K562 (cell line): Measurements from ENCODE around the gene TECTA. TPM values are rescaled to one million over a fixed set of nuclear protein-coding genes. Genes with fewer than 3 reads are reported as not detected.

Source experiments
- ATAC-seq: fragments of 200-7000 bp; cut with Tn5 transposase; 3 replicates; pipeline ENCODE4 v1.9.1; 2020; ENCODE audit warnings: moderate library complexity
- BruUV-seq: library from RNA; stranded (reverse); fragments of 400-500 nt; replicated peaks from 2 replicates; lab custom pipeline; 2021; lab: Mats Ljungman, UMichigan
- CTCF ChIA-PET: fragments of 300-600 bp; formaldehyde crosslinking; extraction: SDS; loops from one replicate; lab custom pipeline; 2021; ENCODE audit warnings: low intra/inter-chr PET ratio; lab: Yijun Ruan, JAX
- POLR2A ChIA-PET: fragments of 300-600, 350-650 bp; sonication (Branson Sonifier 250); formaldehyde crosslinking; extraction: SDS; loops from one replicate; lab custom pipeline; 2021; ENCODE audit warnings: antibody characterized with exemption, inconsistent platforms; lab: Yijun Ruan, JAX
- DNase-seq, 4 experiments: peaks; one replicate each; pipeline versions ENCODE4 v3.0.0 to v3.0.0-alpha.2; 2011 to 2018; ENCODE audit warnings: low spot score in 3 of 4, mixed read lengths in 3 of 4; ENCODE audit errors: extremely low read depth in 1 of 4
- FAIRE-seq: peaks from 2 replicates; lab custom pipeline; 2011; peaks lifted over from hg19 to GRCh38; lab: Jason Lieb, UNC
- H2AFZ ChIP-seq: 2 replicates; pipeline ENCODE4 v1.6.0; 2011; ENCODE audit warnings: low read depth, low read length, control low read depth, inconsistent platforms
- H3K27ac ChIP-seq: fragments of 200-600 bp; 3 replicates; pipeline ENCODE4 v1.8.0; 2011; ENCODE audit warnings: low read depth, mild to moderate bottlenecking, control low read depth, inconsistent platforms, low read length, moderate library complexity, mixed read lengths; ENCODE audit errors: extremely low read depth
- H3K27me3 ChIP-seq, 2 experiments: fragments of 300-600 bp in 1 of 2; 2 replicates in 1 of 2; 3 replicates in 1 of 2; pipeline versions ENCODE4 v1.6.0 to v1.8.0; 2011; ENCODE audit warnings: inconsistent platforms in 2 of 2, low read length in 2 of 2, mild to moderate bottlenecking in 1 of 2, mixed read lengths in 1 of 2, moderate library complexity in 1 of 2; ENCODE audit not compliant: control insufficient read depth in 2 of 2, insufficient read depth in 2 of 2
- H3K36me3 ChIP-seq: fragments of 300-600 bp; 3 replicates; pipeline ENCODE4 v1.8.0; 2011; ENCODE audit warnings: mild to moderate bottlenecking, low read length, inconsistent platforms; ENCODE audit not compliant: control insufficient read depth, insufficient read depth
- H3K4me1 ChIP-seq, 2 experiments: fragments of 200-600 bp in 1 of 2; replicated peaks in 1 of 2; 2 replicates in 1 of 2; 3 replicates in 1 of 2; pipeline versions ENCODE4 v1.5.1 to v1.8.0; 2011; ENCODE audit warnings: inconsistent platforms in 2 of 2, low read length in 2 of 2, mild to moderate bottlenecking in 1 of 2, mixed read lengths in 1 of 2, moderate library complexity in 1 of 2; ENCODE audit not compliant: control insufficient read depth in 2 of 2, insufficient read depth in 2 of 2
- H3K4me2 ChIP-seq: 2 replicates; pipeline ENCODE4 v1.6.1; 2011; ENCODE audit warnings: low read length, control low read depth, inconsistent platforms, mixed read lengths; ENCODE audit not compliant: insufficient read depth
- H3K4me3 ChIP-seq: fragments of 200-600 bp; sonication (generic), shearing (Covaris generic); 2 replicates; pipeline ENCODE4 v1.5.1; 2016; ENCODE audit warnings: control low read depth, inconsistent platforms
- H3K79me2 ChIP-seq: fragments of 200-600 bp; 3 replicates; pipeline ENCODE4 v1.8.0; 2011; ENCODE audit warnings: low read length, inconsistent platforms; ENCODE audit not compliant: control insufficient read depth, insufficient read depth
- H3K9ac ChIP-seq, 2 experiments: 2 replicates each; pipeline versions ENCODE4 v1.6.0 to v1.6.1; 2011; ENCODE audit warnings: low read depth in 2 of 2, low read length in 2 of 2, control low read depth in 1 of 2, inconsistent platforms in 1 of 2, mild to moderate bottlenecking in 1 of 2, mixed read lengths in 1 of 2; ENCODE audit not compliant: insufficient read depth in 1 of 2
- H3K9me1 ChIP-seq: one replicate; pipeline ENCODE4 v1.6.0; 2011; ENCODE audit warnings: inconsistent platforms, mild to moderate bottlenecking, low read length, moderate library complexity; ENCODE audit not compliant: control insufficient read depth, insufficient read depth
- H3K9me3 ChIP-seq: replicated peaks from 2 replicates; pipeline ENCODE4 v1.5.1; 2011; ENCODE audit warnings: low read depth, low read length, inconsistent platforms; ENCODE audit not compliant: control insufficient read depth, insufficient read depth
- H4K20me1 ChIP-seq: replicated peaks from 2 replicates; pipeline ENCODE4 v1.6.1; 2011; ENCODE audit warnings: low read length, inconsistent platforms, mixed read lengths; ENCODE audit not compliant: control insufficient read depth, insufficient read depth
- BRCA1 ChIP-seq, 2 experiments: fragments of 450-650 bp in 1 of 2; sonication (generic) in 1 of 2; formaldehyde crosslinking in 1 of 2; IDR thresholded peaks; 2 replicates each; pipeline versions ENCODE4 v1.5.0 to v1.6.1; 2017 to 2020; ENCODE audit warnings: mild to moderate bottlenecking in 1 of 2, missing genetic modification reagents in 1 of 2
- C11orf30 ChIP-seq: fragments of 450-650 bp; IDR thresholded peaks from 2 replicates; pipeline ENCODE4 v1.6.1; 2016; ENCODE audit warnings: low read depth, mild to moderate bottlenecking
- DEAF1 ChIP-seq: fragments of 450-650 bp; formaldehyde crosslinking; IDR thresholded peaks from 2 replicates; pipeline ENCODE4 v1.4.0; 2020; ENCODE audit warnings: mild to moderate bottlenecking, moderate library complexity
- E2F3 ChIP-seq: fragments of 250-450 bp; sonication (Bioruptor Pico); IDR thresholded peaks from 2 replicates; pipeline ENCODE4 v1.4.0; 2020; ENCODE audit warnings: mild to moderate bottlenecking
- EP400 ChIP-seq: fragments of 450-650 bp; IDR thresholded peaks from 2 replicates; pipeline ENCODE4 v1.6.1; 2017; ENCODE audit warnings: antibody characterized with exemption, mild to moderate bottlenecking, moderate library complexity
- ID3 ChIP-seq, 2 experiments: fragments of 250-450 bp in 1 of 2; fragments of 450-650 bp in 1 of 2; sonication (Bioruptor Pico) in 1 of 2; IDR thresholded peaks; 2 replicates each; pipeline versions ENCODE4 v1.6.1 to v1.8.0; 2016 to 2021; ENCODE audit warnings: mild to moderate bottlenecking in 2 of 2, moderate library complexity in 2 of 2, missing compliant biosample characterization in 1 of 2, missing genetic modification characterization in 1 of 2
- MAFF ChIP-seq: IDR thresholded peaks from 2 replicates; pipeline ENCODE4 v1.6.1; 2012; ENCODE audit warnings: low read length, improper control_type of control experiment
- MAFG ChIP-seq: fragments of 450-650 bp; conservative IDR thresholded peaks from 2 replicates; pipeline ENCODE4 v1.6.1; 2016; ENCODE audit warnings: missing genetic modification characterization, missing compliant biosample characterization
- MAFK ChIP-seq: IDR thresholded peaks from 2 replicates; pipeline ENCODE4 v1.6.1; 2011; ENCODE audit warnings: low read length, improper control_type of control experiment
- NBN ChIP-seq: fragments of 450-650 bp; IDR thresholded peaks from 2 replicates; pipeline ENCODE4 v1.6.1; 2016; ENCODE audit warnings: low read depth, mild to moderate bottlenecking
- NR3C1 ChIP-seq: sonication (generic); formaldehyde crosslinking; IDR thresholded peaks from 2 replicates; pipeline ENCODE4 v1.8.1; 2022; ENCODE audit warnings: missing genetic modification reagents
- SPI1 ChIP-seq: IDR thresholded peaks from 2 replicates; pipeline ENCODE4 v1.6.1; 2011; ENCODE audit warnings: low read depth, low read length, control low read depth, borderline replicate concordance
- TFAM ChIP-seq: fragments of 250-450 bp; sonication (Bioruptor Pico); conservative IDR thresholded peaks from 2 replicates; pipeline ENCODE4 v1.5.0; 2021; ENCODE audit warnings: mild to moderate bottlenecking, moderate library complexity
- ZBTB1 ChIP-seq: sonication (generic); formaldehyde crosslinking; IDR thresholded peaks from 2 replicates; pipeline ENCODE4 v1.8.1; 2023; ENCODE audit warnings: missing genetic modification reagents, low read depth, mild to moderate bottlenecking, borderline replicate concordance
- ZNF277 ChIP-seq: fragments of 250-450 bp; sonication (Bioruptor Pico); IDR thresholded peaks from 2 replicates; pipeline ENCODE4 v1.8.0; 2022; ENCODE audit warnings: inconsistent platforms, mild to moderate bottlenecking, moderate library complexity, borderline replicate concordance
- ZNF316 ChIP-seq: fragments of 450-650 bp; IDR thresholded peaks from 2 replicates; pipeline ENCODE4 v1.6.1; 2016
- WGBS: fragments of 100-300 bp; shearing (Covaris generic); methylation state at CpG from one replicate; pipeline ENCODE4 v1.1.6; 2016; ENCODE audit warnings: low coverage, mixed read lengths; ENCODE audit not compliant: insufficient coverage; ENCODE audit errors: missing lambda C conversion rate; 5-methylcytosine and 5-hydroxymethylcytosine counted together
- in situ Hi-C: fragments of 300-500 bp; cut with MboI; formaldehyde crosslinking; loops from 4 replicates; pipeline ENCODE4 v1.15.0; 2018; ENCODE audit warnings: inconsistent platforms, mixed read lengths
- intact Hi-C: fragments of 100-400 bp; cut with micrococcal nuclease; formaldehyde crosslinking; loops from 2 replicates; pipeline ENCODE4 v1.14.2; 2022
- polyA plus RNA-seq, 8 experiments: library from polyadenylated mRNA; depleted of rRNA in 4 of 8; stranded (reverse) in 5 of 8; unstranded in 3 of 8; fragments of >200 nt; fragmentation: Nextera tagmentation in 2 of 8; fragmentation: Illumina TruSeq in 1 of 8; extraction: Ambion mirVana in 2 of 8; extraction: Trizol in 1 of 8; gene quantifications; 2 replicates each; pipeline versions ENCODE4 v1.2.1 to v1.2.3, GENCODE V29; 2011 to 2014; ENCODE audit warnings: inconsistent platforms in 1 of 8, missing spikeins in 1 of 8
- total RNA-seq, 7 experiments: library from RNA; depleted of rRNA in 6 of 7; stranded (reverse); fragments of >200 nt in 6 of 7; fragmentation: Illumina TruSeq in 2 of 7; extraction: Trizol in 2 of 7; gene quantifications; 2 replicates each; pipeline versions ENCODE4 v1.2.1 to v1.2.3, GENCODE V29; 2011 to 2021; ENCODE audit warnings: low replicate concordance in 1 of 7

TECTA gene
- total and polyA plus RNA-seq, 9 of the 15 experiments (the other 6 are each of a cell fraction or from before 2014, with no cell fraction given) = under 0.01 to 0.04 (median 0.03) TPM; not detected in 5

GRCh38 chr11:121081321-121081720, 19.7 kb upstream of the TECTA start:
- CTCF ChIA-PET = no interaction called here
- no peak for FAIRE-seq

GRCh38 chr11:121082219-121082618, 18.8 kb upstream of the TECTA start:
- H3K9me3 ChIP-seq = no peaks in the 10 kb centered on the region
- in situ Hi-C loops = no loop called here
- TF ChIP-seq SPI1 = peak; percentile 23; the same call in 1 of the 2 replicates
- no peak for TF ChIP-seq DEAF1 (CRISPR knock-in tag)
- TF ChIP-seq BRCA1 (IDR thresholded peaks at IDR 0.05) = no peak
- TF ChIP-seq BRCA1 (CRISPR knock-in tag; IDR thresholded peaks at IDR 0.05) = no peak
- no peak for TF ChIP-seq ZNF277
- POLR2A ChIA-PET = no interaction called here
- no peaks in the 10 kb centered on the region for H4K20me1 ChIP-seq
- H3K9me1 ChIP-seq = no peaks in the 10 kb centered on the region
- no TSS peak for BruUV-seq
- H3K79me2 ChIP-seq = no peaks in the 10 kb centered on the region
- H2AFZ ChIP-seq = no peak overlapping the region
- H3K9ac ChIP-seq = no peak overlapping the region
- ATAC-seq (no peak), DNase-seq (no peak), FAIRE-seq (no peak)
- WGBS = 0% methylated on average over 1 of the region's 1 CpG
- intact Hi-C loops = no loop called here
- H3K27ac ChIP-seq = no peak overlapping the region
- no peaks in the 10 kb centered on the region for H3K27me3 ChIP-seq
- no peak overlapping the region for H3K4me2 ChIP-seq
- no peaks in the 10 kb centered on the region for H3K4me1 ChIP-seq
- no peaks in the 10 kb centered on the region for H3K36me3 ChIP-seq
- CTCF ChIA-PET = no interaction called here
- no peak overlapping the region for H3K4me3 ChIP-seq

More at GRCh38 chr11:121081321-121081720, 19.7 kb upstream of the TECTA start:
- no peak for TF ChIP-seq EP400
- TF ChIP-seq ZBTB1 (CRISPR knock-in tag) = no peak
- TF ChIP-seq MAFK = peak; percentile 99
- TF ChIP-seq ZNF316 = peak; percentile 92
- no peak for TF ChIP-seq E2F3 (CRISPR knock-in tag)
- no peak for TF ChIP-seq ID3 (CRISPR knock-in tag; IDR thresholded peaks at IDR 0.05)
- TF ChIP-seq ID3 (tag; IDR thresholded peaks at IDR 0.05) = no peak
- TF ChIP-seq NR3C1 (CRISPR knock-in tag) = no peak
- TF ChIP-seq MAFF = peak; percentile 97
- peak; percentile 89 for TF ChIP-seq MAFG (tag)
- no peak for TF ChIP-seq TFAM (CRISPR knock-in tag)
- TF ChIP-seq NBN = no peak
- TF ChIP-seq C11orf30 = peak; percentile 85
- no peaks in the 10 kb centered on the region for H3K9me1 ChIP-seq
- no peak for DNase-seq
- H3K4me3 ChIP-seq = no peak overlapping the region
- H3K79me2 ChIP-seq = no peaks in the 10 kb centered on the region
- in situ Hi-C loops = no loop called here
- H4K20me1 ChIP-seq = no peaks in the 10 kb centered on the region
- POLR2A ChIA-PET = interaction anchor here (0.7 kb wide), 1 partner anchor 20 kb away, joined by 3 read pairs; the partner anchor contains the start of gene TECTA
- no peak for ATAC-seq
- no peaks in the 10 kb centered on the region for H3K27me3 ChIP-seq
- H3K9ac ChIP-seq = no peak overlapping the region
- no peaks in the 10 kb centered on the region for H3K36me3 ChIP-seq
- no peak overlapping the region for H3K4me2 ChIP-seq
- H3K9me3 ChIP-seq = no peaks in the 10 kb centered on the region
- no peaks in the 10 kb centered on the region for H3K4me1 ChIP-seq
- BruUV-seq = no TSS peak
- intact Hi-C loops = no loop called here
- 29% methylated on average over 3 of the region's 3 CpGs for WGBS
- no peak overlapping the region for H3K27ac ChIP-seq
- no peak overlapping the region for H2AFZ ChIP-seq
